HG03558 (cell line): ENCODE measurements around the gene ZBTB38.
A peak's percentile ranks its signal among the peaks of the same experiment; 100 is the strongest.

ENCODE experiments used
- ATAC-seq: cut with Tn5 transposase; IDR thresholded peaks from one replicate; pipeline ENCODE4 v1.9.1; 2021; ENCODE audit warnings: moderate number of reproducible peaks; ENCODE audit not compliant: unreplicated experiment; ENCODE audit errors: extremely low read depth

The ZBTB38 gene

DNA sequence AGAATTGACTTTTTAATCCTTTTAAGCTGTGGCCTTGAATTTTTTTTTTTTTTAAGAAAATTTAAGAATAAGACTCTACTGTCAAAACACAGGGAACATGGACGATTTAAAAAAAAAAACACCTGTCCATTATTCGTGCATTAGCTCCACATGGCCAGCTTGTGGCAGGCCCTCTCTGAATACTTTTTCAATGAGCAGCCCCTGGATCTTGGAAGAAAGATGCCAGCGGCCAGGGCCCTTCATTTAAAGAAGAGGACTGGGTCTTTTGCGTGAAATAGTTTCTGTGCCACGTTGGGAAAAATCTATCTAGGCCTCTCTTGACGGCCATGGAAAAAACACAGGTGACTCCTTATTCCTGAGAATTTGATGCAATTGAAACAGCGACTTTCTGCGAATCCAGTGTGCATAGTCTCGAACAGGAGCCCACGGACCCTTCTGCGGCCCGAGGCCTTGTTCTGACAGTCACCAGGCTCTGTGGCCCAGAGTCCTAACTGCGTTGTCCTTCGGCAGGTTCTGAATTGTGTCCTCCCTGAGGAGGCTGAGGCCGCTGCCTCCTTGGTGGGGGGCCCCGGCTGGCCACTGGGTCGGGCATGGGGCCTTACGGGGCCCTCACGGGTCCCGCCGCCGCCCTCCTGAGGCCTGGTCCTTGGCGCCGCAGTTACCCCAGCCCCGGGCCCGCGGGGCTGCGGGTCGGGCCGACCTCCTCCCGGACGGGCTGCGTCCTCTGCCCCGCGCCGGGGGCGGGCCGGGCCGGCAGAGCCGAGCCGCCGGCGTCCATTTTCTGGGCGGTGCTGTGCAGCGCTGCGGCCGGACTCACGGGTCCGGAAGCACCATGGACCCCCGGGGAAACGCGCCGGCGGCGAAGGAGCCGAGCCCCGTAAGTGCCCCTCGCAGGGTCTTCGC lies 33.5 kb downstream of the ZBTB38 start:
- peak; percentile 36 for ATAC-seq

DNA sequence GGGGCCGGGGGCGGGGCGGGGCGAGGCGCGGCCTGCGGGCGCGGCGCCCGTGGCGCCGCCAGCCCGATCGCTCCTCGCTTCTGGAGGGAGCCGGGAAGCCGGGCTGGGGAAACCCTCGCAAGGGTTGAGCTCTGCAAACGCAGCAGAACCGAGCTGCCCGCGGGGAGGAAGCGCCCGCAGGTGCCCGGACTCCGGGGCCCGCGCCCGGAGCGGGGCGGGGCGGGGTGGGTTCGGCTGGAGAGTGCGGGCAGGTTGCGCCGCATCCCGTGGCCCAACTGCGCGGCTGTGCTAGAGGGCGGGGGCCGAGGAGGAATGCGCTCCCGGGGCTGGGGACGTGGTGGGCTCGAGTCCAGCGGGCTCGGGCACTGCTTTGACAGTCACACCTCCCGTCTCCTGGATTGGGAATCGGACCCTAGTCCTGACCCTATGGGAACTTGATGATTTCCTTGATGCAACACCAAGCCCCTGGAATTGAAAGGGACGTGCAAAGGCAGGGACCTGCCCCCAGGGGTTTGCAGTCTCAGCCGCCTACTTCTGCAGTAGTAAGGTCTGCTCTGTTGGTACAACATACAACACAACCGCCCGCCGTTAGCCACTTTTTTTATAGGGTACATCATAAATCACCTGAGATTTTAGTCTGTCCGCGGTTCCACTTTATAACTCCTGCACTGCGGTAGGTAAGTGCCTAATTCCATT lies 34.3 kb downstream of the ZBTB38 start:
- ATAC-seq, result peak; percentile 17

DNA sequence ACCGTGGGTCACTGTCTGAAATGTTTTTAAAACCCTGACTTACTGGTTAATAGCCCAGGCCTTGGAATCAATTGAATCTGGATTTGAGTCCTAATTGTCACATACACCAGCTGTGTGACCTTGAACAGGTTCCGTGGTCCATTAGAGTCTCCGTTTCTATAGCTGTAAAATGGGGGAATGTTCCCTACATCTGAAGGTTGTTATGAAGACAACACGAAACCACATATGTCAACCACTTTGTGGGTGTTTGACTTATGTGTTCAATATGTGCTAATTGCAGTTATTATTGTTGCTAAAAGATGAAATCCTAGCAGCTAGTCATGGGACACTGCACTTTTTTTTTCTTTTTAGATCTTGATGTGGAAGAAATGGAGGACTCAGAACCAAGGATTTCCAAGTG lies 35.3 kb downstream of the ZBTB38 start:
- ATAC-seq, result no peak

DNA sequence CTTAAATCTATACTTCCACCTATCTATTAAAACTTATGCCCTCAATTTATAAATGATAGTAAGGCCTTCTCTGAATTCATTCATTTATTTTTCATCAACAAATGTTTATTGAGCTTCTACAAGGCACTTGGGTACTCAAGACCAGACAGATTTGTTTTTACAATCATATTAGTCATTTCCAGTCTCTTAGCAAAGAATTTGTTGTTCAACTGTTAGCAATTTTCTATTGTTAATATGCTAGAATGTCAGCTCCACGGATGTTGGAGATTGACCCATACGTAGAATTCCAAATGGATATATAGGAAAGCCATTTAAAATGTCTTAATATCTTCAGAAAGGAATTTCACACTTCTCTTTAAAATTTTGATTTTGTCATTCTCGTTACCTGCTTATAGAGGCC lies 36.7 kb downstream of the ZBTB38 start:
- no peak for ATAC-seq

DNA sequence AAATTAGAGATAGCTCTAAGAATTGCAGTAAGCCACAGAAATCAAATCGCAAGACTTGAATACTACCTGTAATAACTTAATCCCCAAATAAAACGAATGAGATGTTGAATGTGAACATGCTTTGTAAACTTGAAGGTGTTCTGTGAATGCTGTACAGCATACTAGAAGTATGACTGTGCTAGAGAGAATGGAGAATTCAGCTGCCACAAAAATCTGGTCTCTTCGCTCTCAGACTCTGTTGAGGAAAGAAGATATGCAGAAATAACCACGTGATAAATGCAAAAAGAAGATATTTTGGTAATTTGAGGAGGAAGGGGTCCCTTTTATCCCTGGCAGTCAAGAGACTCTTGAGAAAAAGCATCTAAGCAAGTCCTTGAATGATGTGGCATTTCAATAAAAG lies 37.3 kb downstream of the ZBTB38 start:
- ATAC-seq, result no peak

DNA sequence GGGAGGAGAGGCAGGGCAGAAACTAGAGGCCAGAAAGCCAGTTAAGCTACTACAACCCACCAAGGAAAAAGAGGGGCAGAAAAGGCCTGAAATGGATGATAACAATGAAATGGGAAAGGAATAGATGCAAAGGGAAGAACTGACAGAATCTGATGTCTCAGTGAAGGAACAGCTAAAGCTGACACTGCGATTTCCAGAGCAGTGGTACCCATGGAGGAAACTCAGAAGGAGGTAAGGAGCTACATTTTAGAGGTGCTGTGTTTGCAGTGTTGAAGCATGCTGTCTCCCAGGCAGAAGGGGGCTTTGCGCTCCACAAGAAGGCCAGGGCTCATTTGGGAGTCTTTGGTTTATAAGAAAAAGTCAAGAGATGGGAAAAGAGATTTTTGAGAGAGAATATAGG lies 38.0 kb downstream of the ZBTB38 start:
- no peak for ATAC-seq

DNA sequence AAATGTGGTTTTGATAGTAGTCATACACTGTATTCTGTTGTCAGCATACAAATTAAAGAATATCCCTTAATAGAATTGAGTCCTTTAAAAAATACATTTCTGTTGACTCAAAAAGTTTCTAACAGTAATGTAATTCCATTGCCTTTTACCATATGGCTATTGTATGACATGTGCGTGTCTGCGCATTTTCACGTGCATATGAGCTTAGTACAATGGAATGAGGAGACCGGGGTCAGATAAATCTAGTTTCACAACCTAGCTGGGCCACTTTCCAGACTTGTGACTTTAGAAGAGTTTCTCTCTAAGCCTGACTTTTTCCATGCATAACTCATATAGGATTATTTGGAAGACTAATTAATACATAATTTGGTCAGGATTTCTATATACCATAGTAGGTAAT lies 38.7 kb downstream of the ZBTB38 start:
- ATAC-seq, result no peak

DNA sequence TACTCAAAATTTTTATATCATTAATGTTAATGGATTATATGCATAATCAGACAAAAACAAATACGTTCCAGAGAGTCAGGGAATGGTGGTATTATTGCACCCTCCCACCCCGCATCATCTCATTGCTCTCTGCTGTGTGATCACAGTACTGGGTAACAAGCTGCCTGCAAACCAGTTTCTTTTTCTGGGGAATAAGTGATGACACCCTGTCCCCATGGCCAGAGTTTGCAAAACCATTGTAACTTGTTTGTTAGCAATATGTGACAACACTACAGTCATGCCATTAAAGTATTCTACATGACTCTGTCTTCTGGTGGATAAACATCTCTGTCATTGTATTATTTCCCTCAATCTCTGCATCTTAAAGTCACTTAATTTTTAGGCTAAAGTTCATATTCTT lies 39.5 kb downstream of the ZBTB38 start:
- no peak for ATAC-seq

DNA sequence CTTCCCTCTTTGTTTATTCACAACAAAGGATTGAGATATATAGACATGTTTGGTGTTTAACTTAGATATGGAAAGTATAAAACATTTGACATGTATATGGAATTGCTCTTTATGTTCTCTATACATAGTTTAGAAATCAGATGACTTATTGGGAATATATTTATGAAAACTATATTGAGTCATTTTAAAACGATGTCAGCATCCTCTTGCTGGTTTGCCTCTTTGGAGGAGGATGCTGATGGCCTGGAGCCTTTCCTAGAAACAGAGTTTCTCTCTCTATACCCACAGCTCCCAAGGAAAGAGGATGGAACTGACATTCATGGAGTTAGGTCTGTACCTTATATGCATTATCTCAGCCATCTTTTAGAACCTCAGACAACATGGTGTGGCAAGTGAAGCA lies 40.3 kb downstream of the ZBTB38 start:
- ATAC-seq, result no peak

DNA sequence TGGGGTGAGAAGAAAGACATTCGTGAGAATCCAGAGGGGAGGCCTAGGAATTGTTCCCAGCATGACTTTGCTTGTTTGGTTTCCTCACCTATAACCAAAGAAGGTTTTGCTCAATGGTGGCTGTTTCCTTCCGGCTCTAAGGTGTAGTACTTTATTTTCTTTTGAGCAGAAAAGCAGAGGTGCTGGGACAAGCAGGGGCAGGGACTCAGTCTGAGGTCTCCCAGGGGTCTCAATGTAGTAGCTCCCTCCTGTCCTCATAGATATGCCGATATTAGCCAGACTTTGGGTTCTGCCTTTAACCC lies 41.6 kb downstream of the ZBTB38 start:
- ATAC-seq, result no peak

DNA sequence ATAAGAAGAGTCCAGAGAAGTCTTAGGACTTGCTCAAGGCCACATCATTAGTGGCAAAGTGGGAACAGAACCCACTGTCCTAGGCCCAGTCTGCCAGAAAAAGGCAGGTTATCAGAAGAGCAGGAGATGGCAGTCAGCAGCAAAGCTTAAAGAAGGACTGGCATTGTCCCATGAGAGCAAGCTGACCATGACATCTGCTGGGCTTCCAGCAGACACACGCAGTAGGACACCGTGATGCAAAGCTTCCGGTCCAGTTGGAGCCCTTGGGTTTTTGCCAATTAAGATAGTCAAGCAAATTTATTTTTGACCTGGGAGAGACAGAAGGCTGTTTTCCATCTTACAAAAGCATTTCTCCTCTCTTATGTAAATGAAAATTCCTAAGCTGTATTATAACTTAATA lies 42.1 kb downstream of the ZBTB38 start:
- no peak for ATAC-seq

DNA sequence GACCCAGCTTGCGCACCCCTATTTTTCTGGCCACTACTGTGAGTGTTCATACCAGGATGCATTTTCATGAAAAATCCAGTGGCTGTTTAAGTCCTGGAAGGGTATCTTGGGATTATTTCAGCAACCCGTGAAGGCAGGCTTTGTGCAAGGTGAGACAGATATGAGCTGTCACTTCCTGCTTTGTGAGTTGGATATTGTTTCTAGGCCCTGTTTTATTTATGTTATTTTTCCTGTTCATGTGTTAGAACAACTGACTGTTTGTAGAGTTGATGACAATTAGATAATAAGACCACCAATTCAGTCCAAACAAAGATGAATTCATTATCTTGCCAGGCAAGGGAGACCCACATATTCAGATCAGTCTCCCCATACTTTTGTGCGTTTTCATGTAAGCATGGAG lies 42.5 kb downstream of the ZBTB38 start:
- no peak for ATAC-seq

DNA sequence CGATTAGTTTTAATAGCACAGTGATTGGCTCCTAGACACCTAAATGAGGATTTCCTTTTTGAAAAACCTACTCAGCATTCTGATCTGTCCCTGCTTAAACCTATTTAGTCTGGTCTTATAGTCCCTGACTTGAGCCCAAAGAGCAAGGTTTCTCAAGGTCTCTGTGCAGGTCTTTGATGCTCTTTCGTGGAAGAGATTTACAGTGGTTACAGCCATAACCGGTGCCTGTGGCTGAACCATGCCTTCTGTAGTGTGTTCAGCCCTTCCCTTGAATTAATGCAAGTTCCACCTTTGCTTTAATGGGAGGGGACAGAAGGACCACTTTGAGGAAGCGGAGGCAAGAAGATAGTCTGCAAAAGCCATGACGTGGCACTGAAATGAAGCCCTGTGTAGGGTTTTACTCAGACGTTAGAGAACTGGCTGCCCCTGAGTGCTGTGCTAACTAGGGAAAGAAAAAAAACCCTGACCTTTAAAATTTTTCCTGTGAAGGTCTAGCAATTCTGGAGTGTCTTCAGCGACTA lies 43.0 kb downstream of the ZBTB38 start:
- no peak for ATAC-seq

DNA sequence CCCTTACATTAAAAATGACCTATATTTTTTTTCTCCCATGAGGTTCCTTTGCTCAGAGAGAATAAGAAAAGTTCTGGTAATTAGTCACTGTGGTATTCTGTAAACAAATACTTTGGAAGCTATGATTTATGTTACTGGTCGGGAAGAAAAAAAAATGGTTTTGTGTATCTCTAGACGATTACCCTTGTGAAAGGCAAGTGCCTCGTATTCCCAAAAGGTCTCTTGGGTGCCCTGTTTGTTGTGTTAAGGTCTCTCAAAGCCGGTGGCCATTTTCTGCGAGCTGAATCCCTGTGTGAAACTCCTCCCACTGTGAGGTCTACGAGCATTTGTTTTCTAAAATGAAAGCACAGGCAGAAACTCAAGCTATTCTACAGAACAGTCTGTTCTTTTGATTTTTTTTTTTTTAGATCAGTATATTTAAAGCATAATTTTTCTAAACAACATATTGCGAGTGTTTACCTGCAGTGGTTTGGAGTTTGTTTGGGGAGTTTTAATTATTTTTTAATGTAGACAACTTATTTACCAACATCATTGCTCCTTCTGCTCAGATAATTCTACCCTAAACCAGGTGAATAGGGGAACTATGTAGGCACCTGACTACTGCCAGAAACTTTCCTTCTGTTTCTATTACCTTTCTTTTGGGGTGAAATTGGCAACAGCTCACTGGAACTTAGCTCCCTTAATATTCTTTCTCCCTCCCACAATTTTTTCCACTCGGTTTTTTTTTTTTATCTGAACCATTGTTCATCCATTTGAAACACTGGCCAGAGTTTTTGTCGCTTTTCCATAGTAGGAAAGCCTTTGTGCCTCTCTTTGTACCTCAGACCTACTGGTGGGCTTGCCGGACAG lies 44.0 kb downstream of the ZBTB38 start:
- no peak for ATAC-seq

DNA sequence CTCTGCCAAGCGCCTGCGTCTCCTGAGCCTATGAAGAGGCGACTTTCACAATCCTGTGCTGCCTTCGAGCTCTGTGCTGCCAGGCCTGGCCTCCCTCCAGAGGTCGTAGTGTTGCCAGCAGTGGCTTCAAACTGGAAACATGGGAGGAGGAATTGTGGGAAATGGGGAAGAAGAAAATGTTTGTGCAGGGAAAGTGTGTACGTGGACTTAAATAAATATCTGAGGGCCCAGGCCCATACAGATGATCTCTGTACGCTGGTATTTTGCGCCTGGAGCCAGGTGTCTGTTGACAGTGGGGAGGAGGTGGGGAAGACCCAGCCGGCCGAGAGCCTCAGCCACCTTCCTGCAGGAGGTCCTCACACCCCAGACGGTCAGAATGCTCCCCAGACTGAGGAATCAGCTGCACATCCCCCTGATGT lies 44.6 kb downstream of the ZBTB38 start:
- no peak for ATAC-seq

DNA sequence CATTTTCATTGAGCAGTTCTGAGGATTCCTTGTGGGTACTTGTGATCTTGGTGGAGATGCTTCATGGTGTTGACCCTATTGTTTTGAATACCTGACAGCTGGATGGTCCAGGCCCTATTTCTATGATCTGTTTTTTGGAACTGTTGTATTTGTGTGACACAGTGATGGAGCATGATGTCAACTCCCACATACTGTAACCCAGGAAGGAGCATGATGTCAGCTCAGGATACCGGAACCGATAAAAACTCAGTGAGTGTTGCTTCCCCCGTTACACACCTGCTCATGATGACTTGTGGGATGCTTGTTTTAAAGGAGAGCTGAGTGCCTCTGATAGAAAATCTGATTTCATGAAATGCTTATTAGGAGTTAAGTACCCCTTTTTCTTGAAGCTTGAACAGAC lies 45.1 kb downstream of the ZBTB38 start:
- ATAC-seq, result no peak

DNA sequence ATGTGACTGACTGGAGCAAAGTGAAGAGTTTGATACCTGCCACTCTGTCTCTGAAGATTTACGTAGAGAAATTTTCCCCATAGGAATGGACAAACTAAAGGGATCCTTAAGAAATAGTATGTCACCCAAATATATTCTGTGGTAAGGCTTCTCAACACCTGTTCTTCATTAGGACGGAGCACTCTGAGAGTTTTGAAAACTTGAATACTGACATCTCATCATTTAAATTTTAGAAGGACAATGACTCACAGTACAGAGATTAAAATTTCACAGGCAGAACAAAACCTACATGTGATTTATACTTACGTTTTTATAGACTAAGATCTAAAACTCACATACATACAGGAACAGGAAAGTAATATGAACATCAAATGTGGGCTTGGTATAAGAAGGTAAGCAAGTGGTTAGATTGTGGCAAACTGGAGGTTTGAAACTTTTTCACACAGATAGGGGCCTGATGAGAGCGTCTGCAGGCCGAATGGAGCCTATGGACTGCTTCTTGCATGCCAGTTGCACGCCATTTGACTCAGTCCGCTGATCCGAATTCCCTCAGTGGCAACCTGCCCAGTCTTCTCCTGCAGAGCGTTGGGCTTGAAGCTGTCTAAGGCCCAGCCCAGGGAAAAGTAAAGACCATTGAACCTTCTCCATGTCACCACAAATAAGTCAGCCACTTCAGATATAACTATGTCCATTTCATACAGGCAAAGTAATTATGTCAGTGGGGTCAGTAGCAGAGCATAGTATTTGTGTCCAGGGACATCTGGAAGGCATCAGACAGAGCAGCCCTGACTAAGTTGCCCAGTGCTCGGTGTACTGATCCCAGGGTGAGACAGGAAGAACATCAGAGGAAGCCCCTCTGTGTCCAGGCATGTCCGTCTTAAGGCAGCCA lies 45.7 kb downstream of the ZBTB38 start:
- no peak for ATAC-seq

DNA sequence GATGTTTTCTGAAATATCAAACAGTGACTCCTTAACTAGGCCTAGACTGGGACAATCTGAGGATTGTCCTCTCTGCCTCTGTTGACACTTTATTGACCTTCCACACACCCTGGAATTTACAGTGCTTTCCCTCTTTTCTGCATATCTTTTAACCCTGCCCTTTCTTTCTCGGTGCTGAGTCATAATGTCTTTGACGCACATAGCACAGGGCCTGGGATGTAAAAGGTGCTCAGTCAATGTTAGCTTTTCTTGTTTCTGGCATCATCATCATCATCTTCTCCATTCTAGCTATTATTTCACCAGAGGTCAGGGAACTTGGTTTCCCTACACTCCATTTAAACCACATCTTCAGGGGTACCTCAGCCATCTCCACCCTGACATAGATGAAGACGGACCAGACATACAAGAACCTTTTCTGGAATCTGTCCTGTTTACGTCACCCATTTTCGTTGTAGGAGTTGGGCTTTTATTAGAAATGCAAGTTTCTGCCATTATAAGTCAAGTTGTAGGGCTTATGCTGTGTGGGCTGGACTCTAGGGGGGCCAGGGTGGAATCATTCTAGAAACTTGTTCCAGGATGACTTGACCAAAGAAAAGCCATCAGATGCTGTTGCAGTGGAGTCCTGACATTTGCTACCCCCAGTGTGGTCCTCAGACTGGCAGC lies 46.6 kb downstream of the ZBTB38 start:
- ATAC-seq, result no peak

DNA sequence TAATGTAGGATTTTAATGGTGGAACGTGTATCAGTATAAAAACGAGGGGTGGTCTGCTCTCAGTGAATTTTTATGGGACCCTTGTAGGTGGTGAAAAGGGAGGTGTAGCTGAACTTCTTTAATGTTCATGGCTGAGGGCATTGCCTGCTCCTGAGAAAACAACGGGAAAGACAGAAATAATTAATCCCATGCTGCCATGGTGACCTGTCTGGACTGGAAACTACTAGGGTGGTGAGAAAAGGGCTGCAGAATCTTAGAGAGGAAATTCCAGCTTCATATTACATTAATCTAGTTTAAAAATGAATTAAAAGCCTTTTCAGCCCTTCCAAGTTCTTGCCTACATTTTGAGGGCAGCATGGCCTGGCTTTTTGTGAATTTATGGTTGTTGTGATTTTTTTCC lies 47.6 kb downstream of the ZBTB38 start:
- ATAC-seq, result no peak
